SU-DHL-6 (cell line): ENCODE results near the gene PELI1.

ENCODE experiments used
- EZH2phosphoT487 ChIP-seq: fragments of 200-600 bp; sonication (generic), shearing (Covaris generic); conservative IDR thresholded peaks from 2 replicates; pipeline ENCODE4 v1.6.1; 2018; ENCODE audit warnings: mild to moderate bottlenecking, antibody characterized with exemption, low read length, moderate library complexity, mixed read lengths
- TF ChIP-seq, protein P1 (sequence below): fragments of 200-600 bp; sonication (generic); IDR thresholded peaks from one replicate; pipeline ENCODE4 v1.5.1; 2017; ENCODE audit warnings: antibody characterized with exemption, mild to moderate bottlenecking, low read length, moderate library complexity; ENCODE audit not compliant: insufficient read depth, poor library complexity, severe bottlenecking

GRCh38 chr2:64114063-64114911 lies 29.9 kb downstream of the PELI1 start:
- TF ChIP-seq, protein P1, sequence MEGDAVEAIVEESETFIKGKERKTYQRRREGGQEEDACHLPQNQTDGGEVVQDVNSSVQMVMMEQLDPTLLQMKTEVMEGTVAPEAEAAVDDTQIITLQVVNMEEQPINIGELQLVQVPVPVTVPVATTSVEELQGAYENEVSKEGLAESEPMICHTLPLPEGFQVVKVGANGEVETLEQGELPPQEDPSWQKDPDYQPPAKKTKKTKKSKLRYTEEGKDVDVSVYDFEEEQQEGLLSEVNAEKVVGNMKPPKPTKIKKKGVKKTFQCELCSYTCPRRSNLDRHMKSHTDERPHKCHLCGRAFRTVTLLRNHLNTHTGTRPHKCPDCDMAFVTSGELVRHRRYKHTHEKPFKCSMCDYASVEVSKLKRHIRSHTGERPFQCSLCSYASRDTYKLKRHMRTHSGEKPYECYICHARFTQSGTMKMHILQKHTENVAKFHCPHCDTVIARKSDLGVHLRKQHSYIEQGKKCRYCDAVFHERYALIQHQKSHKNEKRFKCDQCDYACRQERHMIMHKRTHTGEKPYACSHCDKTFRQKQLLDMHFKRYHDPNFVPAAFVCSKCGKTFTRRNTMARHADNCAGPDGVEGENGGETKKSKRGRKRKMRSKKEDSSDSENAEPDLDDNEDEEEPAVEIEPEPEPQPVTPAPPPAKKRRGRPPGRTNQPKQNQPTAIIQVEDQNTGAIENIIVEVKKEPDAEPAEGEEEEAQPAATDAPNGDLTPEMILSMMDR, result no peak
- TF ChIP-seq EZH2phosphoT487, result no peak
